Activated naive CD4-positive, alpha-beta T cell treated with anti-CD3 and anti-CD28 coated beads, Interleukin-2, amount 50 U/mL, for 24 hours (primary cell): ENCODE data around the gene MYO9A.
"Not testable (repeated sequence)": the region's sequence is repeated elsewhere in the genome, so short reads cannot be mapped to it uniquely, and the experiment has no call there.

Experiments
- H3K27ac Mint-ChIP-seq: one replicate; pipeline ENCODE4 v1.8.0; 2021; ENCODE audit warnings: mild to moderate bottlenecking, mixed read lengths
- H3K27me3 Mint-ChIP-seq: one replicate; pipeline ENCODE4 v1.8.0; 2021; ENCODE audit warnings: mixed read lengths
- H3K36me3 Mint-ChIP-seq: one replicate; pipeline ENCODE4 v1.8.0; 2021; ENCODE audit warnings: mixed read lengths
- H3K4me1 Mint-ChIP-seq: one replicate; pipeline ENCODE4 v1.8.0; 2021; ENCODE audit warnings: mixed read lengths
- H3K4me3 Mint-ChIP-seq: one replicate; pipeline ENCODE4 v1.8.0; 2021; ENCODE audit warnings: mild to moderate bottlenecking, mixed read lengths
- H3K9me3 Mint-ChIP-seq: one replicate; pipeline ENCODE4 v1.8.0; 2021; ENCODE audit warnings: mixed read lengths

The MYO9A gene

GRCh38 chr15:72082176-72082575, 35.8 kb downstream of the MYO9A start:
- peaks cover 15% of the 10 kb centered on the region for H3K36me3 Mint-ChIP-seq
- no peaks in the 10 kb centered on the region for H3K27me3 Mint-ChIP-seq
- H3K9me3 Mint-ChIP-seq: peaks cover 14% of the 10 kb centered on the region
- H3K27ac Mint-ChIP-seq: no peak overlapping the region
- peaks cover 9% of the 10 kb centered on the region for H3K4me1 Mint-ChIP-seq
- H3K4me3 Mint-ChIP-seq: no peak overlapping the region

GRCh38 chr15:72078887-72079286, 39.1 kb downstream of the MYO9A start:
- Mint-ChIP-seq H3K27me3 (no peaks in the 10 kb centered on the region), H3K4me3 (no peak overlapping the region), H3K27ac (no peak overlapping the region), H3K36me3 (peaks cover 13% of the 10 kb centered on the region), H3K9me3 (peaks cover 8% of the 10 kb centered on the region), H3K4me1 (peaks cover 24% of the 10 kb centered on the region)

- Mint-ChIP-seq H3K27me3 (no peaks in the 10 kb centered on the region), H3K36me3 (peaks cover 12% of the 10 kb centered on the region), H3K9me3 (no peaks in the 10 kb centered on the region), H3K4me3 (no peak overlapping the region), H3K27ac (no peak overlapping the region), H3K4me1 (peaks cover 28% of the 10 kb centered on the region)
Observed at GRCh38 chr15:72077950-72078349, 40.0 kb downstream of the MYO9A start.

- peaks cover 34% of the 10 kb centered on the region for H3K4me1 Mint-ChIP-seq
- H3K4me3 Mint-ChIP-seq: no peak overlapping the region
- no peaks in the 10 kb centered on the region for H3K9me3 Mint-ChIP-seq
- H3K36me3 Mint-ChIP-seq: peaks cover 17% of the 10 kb centered on the region
- H3K27me3 Mint-ChIP-seq: no peaks in the 10 kb centered on the region
- H3K27ac Mint-ChIP-seq: no peak overlapping the region
Observed at GRCh38 chr15:72074335-72075060, 43.5 kb downstream of the MYO9A start.

GRCh38 chr15:72071448-72071825, 46.5 kb downstream of the MYO9A start:
- Mint-ChIP-seq H3K4me1 (peaks cover 26% of the 10 kb centered on the region), H3K36me3 (peaks cover 12% of the 10 kb centered on the region)
- not testable (repeated sequence) for H3K9me3 Mint-ChIP-seq, H3K4me3 Mint-ChIP-seq, H3K27ac Mint-ChIP-seq, H3K27me3 Mint-ChIP-seq

GRCh38 chr15:72070817-72071447, 47.0 kb downstream of the MYO9A start:
- H3K27ac Mint-ChIP-seq: no peak overlapping the region
- no peaks in the 10 kb centered on the region for H3K9me3 Mint-ChIP-seq
- peaks cover 26% of the 10 kb centered on the region for H3K4me1 Mint-ChIP-seq
- no peak overlapping the region for H3K4me3 Mint-ChIP-seq
- H3K36me3 Mint-ChIP-seq: peaks cover 11% of the 10 kb centered on the region
- no peaks in the 10 kb centered on the region for H3K27me3 Mint-ChIP-seq

- peaks cover 2% of the 10 kb centered on the region for H3K9me3 Mint-ChIP-seq
- peaks cover 17% of the 10 kb centered on the region for H3K36me3 Mint-ChIP-seq
- H3K4me3 Mint-ChIP-seq: no peak overlapping the region
- no peak overlapping the region for H3K27ac Mint-ChIP-seq
- peaks cover 11% of the 10 kb centered on the region for H3K4me1 Mint-ChIP-seq
- no peaks in the 10 kb centered on the region for H3K27me3 Mint-ChIP-seq
Observed at GRCh38 chr15:72068856-72069255, 49.1 kb downstream of the MYO9A start.

GRCh38 chr15:72065801-72066200, 52.1 kb downstream of the MYO9A start:
- no peak overlapping the region for H3K27ac Mint-ChIP-seq
- H3K36me3 Mint-ChIP-seq: peaks cover 26% of the 10 kb centered on the region

GRCh38 chr15:72063186-72063585, 54.8 kb downstream of the MYO9A start:
- Mint-ChIP-seq H3K27me3 (no peaks in the 10 kb centered on the region), H3K36me3 (peaks cover 26% of the 10 kb centered on the region), H3K4me1 (peaks cover 24% of the 10 kb centered on the region), H3K9me3 (peaks cover 13% of the 10 kb centered on the region), H3K27ac (no peak overlapping the region), H3K4me3 (no peak overlapping the region)

More at GRCh38 chr15:72065801-72066200, 52.1 kb downstream of the MYO9A start:
- Mint-ChIP-seq H3K27me3 (no peaks in the 10 kb centered on the region), H3K4me1 (peaks cover 12% of the 10 kb centered on the region), H3K9me3 (peaks cover 13% of the 10 kb centered on the region), H3K4me3 (no peak overlapping the region)

GRCh38 chr15:72062319-72062718, 55.6 kb downstream of the MYO9A start:
- peaks cover 32% of the 10 kb centered on the region for H3K4me1 Mint-ChIP-seq
- peaks cover 13% of the 10 kb centered on the region for H3K9me3 Mint-ChIP-seq
- H3K4me3 Mint-ChIP-seq: no peak overlapping the region
- peaks cover 26% of the 10 kb centered on the region for H3K36me3 Mint-ChIP-seq
- H3K27me3 Mint-ChIP-seq: no peaks in the 10 kb centered on the region
- H3K27ac Mint-ChIP-seq: no peak overlapping the region

- Mint-ChIP-seq H3K4me1 (peaks cover 34% of the 10 kb centered on the region), H3K9me3 (peaks cover 13% of the 10 kb centered on the region), H3K36me3 (peaks cover 26% of the 10 kb centered on the region), H3K4me3 (no peak overlapping the region), H3K27ac (no peak overlapping the region), H3K27me3 (no peaks in the 10 kb centered on the region)
Observed at GRCh38 chr15:72060687-72061250, 57.2 kb downstream of the MYO9A start.

GRCh38 chr15:72058585-72058984, 59.4 kb downstream of the MYO9A start:
- peaks cover 21% of the 10 kb centered on the region for H3K36me3 Mint-ChIP-seq
- no peaks in the 10 kb centered on the region for H3K27me3 Mint-ChIP-seq

GRCh38 chr15:72057548-72058091, 60.3 kb downstream of the MYO9A start:
- peaks cover 9% of the 10 kb centered on the region for H3K9me3 Mint-ChIP-seq
- H3K27me3 Mint-ChIP-seq: no peaks in the 10 kb centered on the region
- H3K4me3 Mint-ChIP-seq: no peak overlapping the region
- peaks cover 15% of the 10 kb centered on the region for H3K36me3 Mint-ChIP-seq
- H3K27ac Mint-ChIP-seq: no peak overlapping the region
- H3K4me1 Mint-ChIP-seq: peaks cover 42% of the 10 kb centered on the region

More at GRCh38 chr15:72058585-72058984, 59.4 kb downstream of the MYO9A start:
- peaks cover 42% of the 10 kb centered on the region for H3K4me1 Mint-ChIP-seq
- H3K9me3 Mint-ChIP-seq: peaks cover 9% of the 10 kb centered on the region
- H3K27ac Mint-ChIP-seq: no peak overlapping the region
- no peak overlapping the region for H3K4me3 Mint-ChIP-seq

GRCh38 chr15:72056217-72056616, 61.7 kb downstream of the MYO9A start:
- not testable (repeated sequence) for H3K9me3 Mint-ChIP-seq, H3K4me3 Mint-ChIP-seq, H3K27me3 Mint-ChIP-seq, H3K36me3 Mint-ChIP-seq, H3K27ac Mint-ChIP-seq
- H3K4me1 Mint-ChIP-seq: peaks cover 31% of the 10 kb centered on the region

- not testable (repeated sequence) for H3K36me3 Mint-ChIP-seq
Observed at GRCh38 chr15:72053297-72053696, 64.7 kb downstream of the MYO9A start.

GRCh38 chr15:72050700-72051099, 67.2 kb downstream of the MYO9A start:
- no peak overlapping the region for H3K4me3 Mint-ChIP-seq
- H3K27ac Mint-ChIP-seq: no peak overlapping the region
- H3K9me3 Mint-ChIP-seq: no peaks in the 10 kb centered on the region
- H3K4me1 Mint-ChIP-seq: peaks cover 22% of the 10 kb centered on the region
- H3K36me3 Mint-ChIP-seq: peaks cover 12% of the 10 kb centered on the region
- no peaks in the 10 kb centered on the region for H3K27me3 Mint-ChIP-seq

More at GRCh38 chr15:72053297-72053696, 64.7 kb downstream of the MYO9A start:
- not testable (repeated sequence) for H3K27me3 Mint-ChIP-seq, H3K9me3 Mint-ChIP-seq, H3K4me3 Mint-ChIP-seq, H3K27ac Mint-ChIP-seq
- H3K4me1 Mint-ChIP-seq: peaks cover 34% of the 10 kb centered on the region
